GM12875 (cell line): ENCODE data around the gene TFDP2.

Experiments used
- H3K4me3 ChIP-seq: one replicate; pipeline ENCODE4 v1.5.1; 2011; ENCODE audit warnings: low read depth, low read length, control low read depth
- CTCF ChIP-seq: IDR thresholded peaks from 2 replicates; pipeline ENCODE4 v1.5.1; 2011; ENCODE audit warnings: low read depth, mild to moderate bottlenecking, control low read depth, inconsistent platforms, low read length, moderate library complexity, borderline replicate concordance; ENCODE audit not compliant: insufficient read depth

Gene TFDP2

GRCh38 chr3:142022381-142022780, 127.0 kb downstream of the TFDP2 start:
- TF ChIP-seq CTCF, result peak; percentile 29; the same call in 1 of the 2 replicates

GRCh38 chr3:142021127-142021526, 128.2 kb downstream of the TFDP2 start:
- TF ChIP-seq CTCF, result no peak
- no peak overlapping the region for H3K4me3 ChIP-seq

More at GRCh38 chr3:142022381-142022780, 127.0 kb downstream of the TFDP2 start:
- no peak overlapping the region for H3K4me3 ChIP-seq

- H3K4me3 ChIP-seq, result no peak overlapping the region
- TF ChIP-seq CTCF, result no peak
Measured at GRCh38 chr3:142019794-142020320, 129.5 kb downstream of the TFDP2 start.

GRCh38 chr3:142013993-142014392, 135.4 kb downstream of the TFDP2 start:
- TF ChIP-seq CTCF, result no peak

GRCh38 chr3:142013326-142013980, 135.9 kb downstream of the TFDP2 start:
- TF ChIP-seq CTCF, result no peak
- H3K4me3 ChIP-seq, result no peak overlapping the region

More at GRCh38 chr3:142013993-142014392, 135.4 kb downstream of the TFDP2 start:
- H3K4me3 ChIP-seq, result no peak overlapping the region

GRCh38 chr3:142009029-142009428, 140.3 kb downstream of the TFDP2 start:
- no peak overlapping the region for H3K4me3 ChIP-seq
- no peak for TF ChIP-seq CTCF
